GM21786 (cell line): ENCODE data around the gene MLKL.
"Not testable (repeated sequence)": the region's sequence is repeated elsewhere in the genome, so short reads cannot be mapped to it uniquely, and the experiment has no call there.

Experiments
- ATAC-seq: cut with Tn5 transposase; IDR thresholded peaks from one replicate; pipeline ENCODE4 v1.9.1; 2021; ENCODE audit not compliant: unreplicated experiment

The MLKL gene

DNA sequence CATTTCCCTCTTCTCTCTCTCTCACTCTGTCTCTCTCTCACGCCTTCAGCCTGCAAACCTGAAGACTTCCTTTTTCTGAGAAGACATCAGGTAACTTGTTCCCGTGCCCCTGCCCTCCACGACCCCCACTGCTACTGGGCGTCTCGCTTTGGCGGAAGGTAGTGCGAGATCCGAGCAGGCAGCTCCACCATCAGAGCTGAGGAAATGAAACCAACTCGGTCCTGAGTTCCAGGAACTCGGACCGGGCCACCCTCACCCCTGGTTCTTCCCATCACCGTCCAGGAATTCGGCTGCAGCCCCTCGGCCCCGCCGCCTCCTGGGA lies 585 bp downstream of the MLKL start:
- peak; percentile 15 for ATAC-seq

DNA sequence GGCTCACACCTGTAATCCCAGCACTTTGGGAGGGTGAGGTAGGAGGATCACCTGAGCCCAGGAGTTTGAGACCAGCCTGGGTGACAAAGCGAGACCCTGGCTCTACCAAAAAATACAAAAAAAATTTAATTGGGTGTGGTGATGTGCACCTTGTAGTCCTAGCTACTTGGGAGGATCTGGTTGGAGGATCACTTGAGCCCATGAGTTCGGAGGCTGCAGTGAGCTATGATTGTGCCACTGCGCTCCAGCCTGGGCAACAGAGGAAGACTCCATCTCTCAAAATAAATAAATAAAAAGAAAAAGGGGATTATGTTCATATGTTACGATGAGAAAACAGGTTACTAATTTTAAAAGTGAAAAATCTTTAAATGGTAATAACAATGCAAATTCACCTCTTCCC lies 996 bp downstream of the MLKL start:
- no peak for ATAC-seq

GRCh38 chr16:74698222-74698621 lies 2.4 kb downstream of the MLKL start:
- ATAC-seq = peak; percentile 28

- ATAC-seq = peak; percentile 86
These were observed 4.9 kb downstream of the MLKL start for GRCh38 chr16:74695450-74696422.

- ATAC-seq = no peak
These were observed 9.4 kb downstream of the MLKL start for GRCh38 chr16:74691093-74691855.

DNA sequence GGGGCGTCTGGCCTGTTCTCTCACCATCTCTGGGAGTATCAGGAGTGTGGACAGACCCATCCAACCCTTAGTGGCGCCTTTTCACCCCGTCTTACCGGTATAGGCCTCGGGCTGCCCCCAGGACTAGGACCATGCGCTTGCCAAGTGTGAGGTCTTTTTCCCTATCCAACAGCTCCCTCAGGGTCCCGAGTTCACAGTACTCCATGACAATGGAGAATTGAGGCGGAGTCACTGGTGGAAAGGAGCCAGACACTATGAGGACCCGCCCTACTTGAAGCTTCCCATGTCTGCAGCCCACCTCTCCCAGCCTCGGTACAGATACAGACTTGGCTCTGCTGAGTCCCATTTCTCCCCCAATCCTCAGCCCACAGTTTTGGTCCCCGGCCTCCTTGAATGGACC lies 18.1 kb downstream of the MLKL start:
- ATAC-seq = no peak

DNA sequence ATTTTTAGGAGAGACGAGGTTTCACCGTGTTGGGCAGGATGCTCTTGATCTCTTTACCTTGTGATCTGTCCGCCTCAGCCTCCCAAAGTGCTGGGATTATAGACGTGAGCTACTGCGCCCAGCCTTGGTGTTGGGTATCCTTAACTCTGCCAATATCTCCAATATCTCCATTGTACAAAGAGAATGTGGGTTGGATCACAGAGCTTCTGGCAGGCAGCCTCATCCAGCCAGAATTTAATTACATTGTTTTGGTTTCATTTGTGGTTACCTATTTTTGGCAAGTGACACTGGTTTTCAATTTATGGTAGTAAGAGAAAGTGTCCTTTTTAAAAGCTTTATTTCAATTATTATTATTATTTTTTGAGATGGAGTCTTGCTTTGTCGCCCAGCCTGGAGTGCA lies 20.0 kb downstream of the MLKL start:
- no peak for ATAC-seq

DNA sequence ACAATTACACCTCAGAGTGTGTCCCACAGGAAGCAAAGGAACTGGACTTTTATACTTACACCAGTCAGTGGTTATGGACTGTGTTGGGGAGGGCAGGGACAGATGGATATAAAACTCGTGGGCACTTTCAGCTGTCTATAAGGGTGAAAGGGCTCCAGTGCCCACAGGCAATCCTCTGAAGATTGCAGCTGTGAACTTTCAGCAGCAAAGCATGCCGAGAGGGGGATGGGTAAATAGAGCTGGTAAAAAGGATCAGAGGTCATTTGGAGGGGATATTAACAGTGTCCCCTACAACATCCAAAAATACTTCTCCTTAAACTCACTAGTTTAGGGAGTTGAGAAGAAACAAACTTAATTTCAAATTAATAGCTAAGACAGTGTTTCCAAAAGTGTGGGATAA lies 20.7 kb downstream of the MLKL start:
- no peak for ATAC-seq

GRCh38 chr16:74677868-74678267 lies 22.8 kb downstream of the MLKL start:
- no peak for ATAC-seq

- no peak for ATAC-seq
These were observed 26.8 kb downstream of the MLKL start for GRCh38 chr16:74673876-74674275.

- ATAC-seq = not testable (repeated sequence)
These were observed 31.8 kb downstream of the MLKL start for GRCh38 chr16:74668877-74669276.

DNA sequence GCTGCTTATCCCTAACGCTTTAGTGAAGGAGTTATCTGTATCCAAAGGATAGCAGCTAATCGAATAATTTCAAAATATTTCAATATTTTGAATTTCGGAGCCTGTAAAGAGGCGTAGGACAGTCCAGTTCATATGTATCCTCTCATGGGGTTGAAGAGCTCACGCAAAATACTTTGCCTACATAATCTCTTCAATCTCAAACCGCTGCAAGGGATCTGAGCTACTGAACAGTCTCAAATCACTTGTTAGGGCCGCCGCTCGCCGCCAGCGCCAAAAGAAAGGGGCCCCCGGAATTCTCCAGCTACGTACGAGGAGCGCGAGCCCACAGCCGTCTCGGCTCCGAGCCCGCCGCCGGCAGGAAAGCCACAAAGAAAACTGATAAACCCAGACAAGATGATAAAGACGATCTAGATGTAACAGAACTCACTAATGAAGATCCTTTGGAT lies 33.4 kb downstream of the MLKL start:
- ATAC-seq = no peak

DNA sequence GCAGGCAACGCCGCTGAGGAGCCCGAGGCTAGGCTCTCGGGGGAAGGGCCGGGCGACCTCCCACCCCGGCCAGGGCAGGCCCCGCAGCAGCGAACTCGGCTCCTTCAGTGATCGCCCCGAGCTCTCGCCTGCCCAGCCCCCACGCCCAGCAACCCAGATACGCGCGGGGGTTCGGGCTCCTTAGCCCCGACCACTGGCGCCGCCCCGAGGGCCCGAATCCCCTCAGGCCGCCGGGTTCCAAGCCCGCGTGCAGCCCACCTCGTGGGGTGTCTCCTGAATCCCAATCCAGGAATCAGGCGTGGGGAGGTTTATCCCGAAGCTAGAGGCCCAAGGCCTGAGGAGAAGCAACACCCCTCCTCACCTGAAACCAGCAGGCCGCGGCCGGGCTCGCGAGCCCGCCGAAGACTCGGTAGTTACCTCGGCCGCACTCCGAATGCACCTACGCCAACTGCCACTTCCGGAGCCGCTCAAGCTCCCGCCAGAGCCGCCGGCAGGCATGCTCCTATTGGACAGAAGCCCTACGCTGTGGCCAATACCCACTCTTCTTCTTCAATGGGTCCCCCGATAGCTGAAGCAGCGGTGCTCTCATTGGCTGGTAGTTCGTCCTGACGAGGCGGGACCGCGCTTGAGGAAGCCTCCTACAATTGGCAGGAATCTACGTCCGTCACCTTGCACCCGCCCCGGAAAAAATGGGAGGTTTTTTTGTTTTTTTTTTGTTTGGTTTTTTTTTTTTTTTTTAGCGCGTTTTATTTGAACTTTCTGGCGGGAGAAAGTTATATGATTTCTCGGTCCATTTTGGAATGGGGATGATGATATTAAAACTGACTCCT lies 34.0 kb downstream of the MLKL start, which contains the start of gene RFWD3:
RFWD3 (minus strand) TSS at position 453 of the 830 bp plus-strand sequence. CDS start 5,428 bp downstream, outside the sequence.
- ATAC-seq = peak; percentile 100

- no peak for ATAC-seq
These were observed 34.6 kb downstream of the MLKL start for GRCh38 chr16:74666010-74666421.

DNA sequence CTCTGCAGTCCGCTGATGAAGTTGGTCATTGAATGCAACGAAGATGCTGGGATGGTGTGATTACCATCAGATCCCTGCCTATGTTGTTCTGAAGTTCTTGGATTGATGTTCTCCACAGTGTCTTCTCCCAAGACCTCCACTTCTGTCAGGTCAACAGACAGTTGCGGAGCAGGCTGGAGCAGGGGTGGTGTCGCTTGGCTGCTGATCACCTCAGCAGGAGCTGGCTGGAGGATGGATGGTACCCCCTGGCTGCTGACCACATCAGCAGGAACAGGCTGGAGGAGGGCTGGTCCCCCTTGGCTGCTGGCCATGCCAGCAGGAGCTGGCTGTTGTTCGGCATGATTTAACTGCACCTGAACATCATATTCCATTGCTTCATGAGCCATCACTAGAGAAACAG lies 39.6 kb downstream of the MLKL start:
- ATAC-seq = no peak

GRCh38 chr16:74660383-74660782 lies 40.3 kb downstream of the MLKL start:
- no peak for ATAC-seq

DNA sequence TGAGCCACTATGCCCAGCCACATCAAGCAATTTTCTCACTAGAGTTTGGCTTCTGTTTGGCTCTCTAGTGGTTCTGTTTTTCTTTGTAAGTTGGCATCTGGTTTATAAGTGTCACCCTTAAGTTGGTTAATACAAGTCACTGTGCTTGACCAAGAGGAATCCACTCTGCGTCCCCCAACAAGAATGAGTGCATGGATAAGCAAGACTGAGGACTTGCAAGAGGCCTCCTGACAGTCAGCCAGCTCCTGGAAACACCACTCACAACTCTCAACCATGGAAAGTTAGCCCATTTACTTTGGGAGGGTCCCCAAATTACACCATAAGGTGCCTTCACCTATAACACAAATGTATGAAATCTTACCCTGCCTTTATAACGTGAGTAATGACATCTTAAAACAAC lies 41.6 kb downstream of the MLKL start:
- no peak for ATAC-seq

DNA sequence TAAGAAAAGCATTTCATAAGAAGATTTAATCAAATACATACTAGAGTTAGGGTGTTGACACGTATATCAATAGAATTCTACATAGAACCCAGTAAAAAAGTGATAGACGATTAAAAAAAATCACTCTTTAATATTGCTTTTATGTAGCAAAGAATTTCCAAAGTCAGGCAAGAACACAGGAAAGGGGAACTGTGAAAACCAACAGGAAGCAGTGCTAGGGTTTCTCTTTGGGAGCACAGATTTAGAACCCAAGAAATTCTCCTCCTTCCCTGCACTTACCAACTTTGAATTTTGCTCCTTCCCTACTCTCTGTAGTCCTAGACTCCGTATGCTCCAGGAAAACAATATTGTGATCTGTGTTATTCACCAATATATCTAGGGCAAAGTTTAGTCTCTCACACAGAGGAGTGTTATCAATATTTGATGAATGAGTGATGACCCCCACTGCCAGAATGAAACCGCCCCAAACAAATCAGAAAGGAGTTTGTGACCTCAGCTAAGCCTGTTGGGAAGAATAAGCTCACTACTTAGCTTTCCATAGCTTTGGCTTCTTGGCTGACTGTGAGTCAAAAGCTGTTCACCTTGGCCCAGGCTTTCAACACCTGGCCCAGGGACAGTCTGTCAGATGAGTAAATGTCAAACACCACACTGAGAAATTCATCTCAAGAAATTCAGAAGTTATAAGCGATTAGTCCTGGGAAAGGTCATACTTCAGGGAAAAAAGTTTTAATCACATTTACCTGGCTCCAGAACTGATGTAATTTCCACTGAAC lies 42.6 kb downstream of the MLKL start:
- no peak for ATAC-seq

- ATAC-seq = no peak
These were observed 46.1 kb downstream of the MLKL start for GRCh38 chr16:74654536-74655050.

- not testable (repeated sequence) for ATAC-seq
These were observed 47.8 kb downstream of the MLKL start for GRCh38 chr16:74652883-74653282.
